Transverse colon (tissue), 4 donors: ENCODE measurements around the gene SLC45A2. TPM values are rescaled to one million over a fixed set of nuclear protein-coding genes. Genes with fewer than 3 reads are reported as not detected.

Experiments
- DNase-seq: peaks from one replicate; pipeline ENCODE4 v3.0.0-alpha.2; 2019
- H3K27ac ChIP-seq, 4 donors: fragments of 200-600 bp; sonication (generic); 2 replicates each; pipeline ENCODE4 v1.5.1; 2016 to 2018; ENCODE audit warnings: inconsistent platforms in 4 of 4
- H3K27me3 ChIP-seq: fragments of 200-600 bp; sonication (generic); 2 replicates; pipeline ENCODE4 v1.5.1; 2017; ENCODE audit warnings: inconsistent platforms
- H3K36me3 ChIP-seq, 4 donors: fragments of 200-600 bp; sonication (generic); 2 replicates each; pipeline ENCODE4 v1.5.1; 2017 to 2019; ENCODE audit warnings: inconsistent platforms in 4 of 4
- H3K4me1 ChIP-seq, 4 donors: fragments of 200-600 bp; sonication (generic); 2 replicates each; pipeline ENCODE4 v1.5.1; 2017 to 2020; ENCODE audit warnings: inconsistent platforms in 4 of 4
- H3K4me3 ChIP-seq, 4 donors: fragments of 200-600 bp; sonication (generic); 1 replicate in 1 of 4; 2 replicates in 3 of 4; pipeline versions ENCODE4 v1.5.1 to v1.6.1; 2017 to 2019; ENCODE audit warnings: inconsistent platforms in 4 of 4
- H3K9me3 ChIP-seq, 2 donors: fragments of 200-600 bp; sonication (generic); 2 replicates each; pipeline ENCODE4 v1.5.1; 2017 to 2019; ENCODE audit warnings: inconsistent platforms in 2 of 2
- CTCF ChIP-seq, 5 experiments: fragments of 200-600 bp in 3 of 5; fragments of 450-650 bp in 2 of 5; sonication (generic) in 3 of 5; IDR thresholded peaks; 1 replicate in 2 of 5; 2 replicates in 3 of 5; pipeline ENCODE4 v1.5.1; 2016 to 2017; ENCODE audit warnings: antibody characterized with exemption in 5 of 5, inconsistent platforms in 3 of 5, mild to moderate bottlenecking in 2 of 5, moderate library complexity in 1 of 5
- EP300 ChIP-seq: sonication (generic); formaldehyde crosslinking; IDR thresholded peaks from one replicate; pipeline ENCODE4 v1.6.1; 2017; ENCODE audit warnings: antibody characterized with exemption, low read depth
- POLR2A ChIP-seq: fragments of 450-650 bp; IDR thresholded peaks from one replicate; pipeline ENCODE4 v1.6.1; 2016; ENCODE audit warnings: antibody characterized with exemption, mild to moderate bottlenecking, moderate library complexity
- POLR2AphosphoS5 ChIP-seq, 3 donors: sonication (generic); formaldehyde crosslinking; IDR thresholded peaks; one replicate each; pipeline ENCODE4 v1.6.1; 2016; ENCODE audit warnings: antibody characterized with exemption in 3 of 3
- WGBS, 2 donors: methylation state at CpG; one replicate each; pipeline ENCODE4 v1.1.5; 2018; ENCODE audit warnings: low coverage in 1 of 2; 5-methylcytosine and 5-hydroxymethylcytosine counted together
- in situ Hi-C, 4 donors: fragments of 200-750 bp; cut with MboI; loops; one replicate each; pipeline versions ENCODE4 v1.15.0 to v1.15.1; 2017; ENCODE audit warnings: low sequenced_read_pairs in 3 of 4, low pct_ligation_motif_present in 1 of 4, low pct_unique_long_range_greater_than_20kb in 1 of 4
- intact Hi-C: fragments of 100-400 bp; cut with DNase I; formaldehyde crosslinking; loops from one replicate; pipeline ENCODE4 v1.15.1; 2023; ENCODE audit warnings: low total_unique reads
- total RNA-seq, 4 donors: library from RNA; depleted of rRNA; stranded (reverse); fragments of >200 nt; gene quantifications; one replicate each; pipeline ENCODE4 v1.1.0, GENCODE V29; 2016

The SLC45A2 gene
- total RNA-seq, 4 donors from 2014 or later: 0.95 to 1.6 TPM; not detected in 2

DNA sequence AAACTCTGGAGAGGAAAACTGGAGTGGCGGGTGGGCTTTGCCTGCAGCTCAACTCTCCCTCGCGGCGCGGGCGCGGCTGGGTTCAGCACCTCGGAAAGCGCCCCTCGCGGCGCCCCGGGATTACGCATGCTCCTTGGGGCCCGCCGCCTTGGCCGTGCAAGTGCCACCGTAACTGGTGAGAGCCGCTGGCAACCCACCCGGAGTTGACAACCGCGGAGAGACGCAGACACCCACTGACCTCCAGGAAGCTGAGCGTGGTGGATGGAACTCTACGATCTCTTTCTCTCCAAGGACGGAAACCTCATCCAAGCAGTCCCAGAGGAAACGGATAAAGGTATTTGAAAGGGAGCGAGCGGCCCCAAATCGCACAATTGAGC is 48.5 kb downstream of the SLC45A2 start:
- in situ Hi-C loops: loop anchor here in 3 of 4 donors (10.0 to 25.0 kb wide), 3 partner anchors 474 to 501 kb away; partner anchors contain the start of gene TARS1 (in 1 of the 3)
- DNase-seq: peak; percentile 15
- 22% methylated on average over 21 of the region's 30 CpGs; no CpG with 5 or more reads in 1 of the 2 donors for WGBS, 2 donors
- Histone ChIP-seq H3K4me1 (peaks cover 0 to 12% (median 7%) of the 10 kb centered on the region in 4 donors), H3K36me3 (no peaks in the 10 kb centered on the region), H3K27me3 (peaks cover 54% of the 10 kb centered on the region), H3K27ac (no peak overlapping the region), H3K9me3 (no peaks in the 10 kb centered on the region), H3K4me3 (peak overlapping the region in 1 of 4 donors; percentile 35)
- TF ChIP-seq POLR2A (no peak), EP300 (no peak), CTCF (IDR thresholded peaks at IDR 0.05) (peak in 4 of 5 experiments; percentile 20 to 35 (median 26)), POLR2AphosphoS5 (IDR thresholded peaks at IDR 0.05) (no peak)
- intact Hi-C loops: loop anchor here (10.0 kb wide), 1 partner anchor 501 kb away; no protein-coding TSS in a partner anchor

DNA sequence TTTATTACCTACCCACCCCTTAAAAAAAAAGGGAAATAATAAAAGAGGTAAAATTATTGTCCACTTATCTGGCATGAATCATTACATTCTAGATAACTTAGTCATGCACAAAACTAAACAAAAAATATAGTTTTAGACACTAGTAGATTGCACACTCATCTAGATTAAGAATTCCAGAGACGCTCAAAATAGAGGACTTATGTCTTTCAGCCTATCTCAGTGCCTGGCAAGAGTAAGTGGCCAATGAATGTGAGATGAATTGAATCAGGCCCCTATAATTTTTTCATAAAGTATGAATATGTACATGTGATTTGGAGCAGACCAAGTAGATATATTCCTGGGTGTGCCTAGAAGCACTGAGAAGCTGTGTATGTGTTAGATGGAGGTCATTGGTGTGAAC is 50.3 kb downstream of the SLC45A2 start:
- H3K36me3 ChIP-seq: no peaks in the 10 kb centered on the region
- peaks cover 0 to 12% (median 7%) of the 10 kb centered on the region in 4 donors for H3K4me1 ChIP-seq
- H3K27me3 ChIP-seq: peaks cover 39% of the 10 kb centered on the region
- H3K9me3 ChIP-seq: no peaks in the 10 kb centered on the region
- 50 to 60% methylated on average over 1 of the region's 1 CpG for WGBS, 2 donors
- DNase-seq: no peak
- no peak for TF ChIP-seq CTCF (IDR thresholded peaks at IDR 0.05)
- no peak for TF ChIP-seq POLR2AphosphoS5 (IDR thresholded peaks at IDR 0.05)
- no peak for TF ChIP-seq EP300
- TF ChIP-seq POLR2A: no peak
- intact Hi-C loops: loop anchor here (10.0 kb wide), 1 partner anchor 499 kb away; no protein-coding TSS in a partner anchor
- H3K27ac ChIP-seq: no peak overlapping the region
- no peak overlapping the region for H3K4me3 ChIP-seq
- in situ Hi-C loops: loop anchor here in 3 of 4 donors (10.0 to 25.0 kb wide), 3 partner anchors 472 to 499 kb away; partner anchors contain the start of gene TARS1 (in 1 of the 3)

- Histone ChIP-seq H3K4me3 (no peak overlapping the region), H3K27me3 (peaks cover 34% of the 10 kb centered on the region), H3K27ac (no peak overlapping the region), H3K36me3 (no peaks in the 10 kb centered on the region), H3K4me1 (peaks cover 0 to 12% (median 7%) of the 10 kb centered on the region in 4 donors), H3K9me3 (no peaks in the 10 kb centered on the region)
- 83% methylated on average over 2 to 3 of the region's 3 CpGs for WGBS, 2 donors
- TF ChIP-seq CTCF (IDR thresholded peaks at IDR 0.05) (no peak), POLR2A (no peak), POLR2AphosphoS5 (IDR thresholded peaks at IDR 0.05) (no peak), EP300 (no peak)
- no peak for DNase-seq
- in situ Hi-C loops (loop anchor here in 3 of 4 donors (10.0 to 25.0 kb wide), 3 partner anchors 471 to 499 kb away; partner anchors contain the start of gene TARS1 (in 1 of the 3)), intact Hi-C loops (loop anchor here (10.0 kb wide), 1 partner anchor 499 kb away; no protein-coding TSS in a partner anchor)
Observed at GRCh38 chr5:33933723-33934169, 50.7 kb downstream of the SLC45A2 start.

DNA sequence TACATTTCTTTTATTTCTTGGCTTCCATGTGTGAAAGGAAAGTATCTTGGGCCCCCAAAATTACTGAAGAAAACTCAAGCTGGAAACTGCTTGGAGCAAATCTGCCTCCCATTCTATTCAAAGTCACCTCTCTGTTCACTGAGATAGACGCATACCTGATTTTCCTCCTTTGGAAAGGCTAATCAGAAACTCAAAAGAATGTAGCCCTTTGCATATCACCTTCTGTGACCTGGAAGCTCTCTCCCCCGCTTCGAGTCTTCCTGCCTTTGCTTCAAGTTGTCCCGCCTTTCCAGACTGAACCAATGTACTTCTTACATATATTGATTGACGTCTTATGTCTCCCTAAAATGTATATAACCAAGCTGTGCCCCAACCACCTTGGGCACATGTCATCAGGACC is 53.4 kb downstream of the SLC45A2 start:
- TF ChIP-seq POLR2AphosphoS5 (IDR thresholded peaks at IDR 0.05) (no peak), EP300 (no peak), CTCF (IDR thresholded peaks at IDR 0.05) (no peak), POLR2A (no peak)
- in situ Hi-C loops (loop anchor here in 3 of 4 donors (10.0 to 25.0 kb wide), 3 partner anchors 469 to 496 kb away; partner anchors contain the start of gene TARS1 (in 1 of the 3)), intact Hi-C loops (loop anchor here (10.0 kb wide), 1 partner anchor 496 kb away; no protein-coding TSS in a partner anchor)
- H3K27me3 ChIP-seq: peaks cover 8% of the 10 kb centered on the region
- H3K9me3 ChIP-seq: no peaks in the 10 kb centered on the region
- no peak overlapping the region for H3K4me3 ChIP-seq
- WGBS, 2 donors: 69 to 79% methylated on average over 5 of the region's 5 CpGs
- H3K27ac ChIP-seq: no peak overlapping the region
- peaks cover 0 to 6% (median 2%) of the 10 kb centered on the region in 4 donors for H3K4me1 ChIP-seq
- no peak for DNase-seq
- H3K36me3 ChIP-seq: no peaks in the 10 kb centered on the region
